ENCODE results near the gene SSC4D. TPM values are rescaled to one million over a fixed set of nuclear protein-coding genes. Genes with fewer than 3 reads are reported as not detected.
A peak's percentile ranks its signal among the peaks of the same experiment; 100 is the strongest.

Gene SSC4D
- total RNA-seq, 4 donors from 2014 or later, result 0.42 to 0.95 TPM; not detected in 2

- H3K4me3 ChIP-seq, result peak overlapping the region; percentile 94
- no peaks in the 10 kb centered on the region for H3K27me3 ChIP-seq
- H3K27ac ChIP-seq, result peak overlapping the region; percentile 98
- H3K9me3 ChIP-seq, result no peaks in the 10 kb centered on the region
- no peaks in the 10 kb centered on the region for H3K36me3 ChIP-seq
- DNase-seq (ENCODE audit: low spot score in 2 of 2), result no peak
- 1% methylated on average over 10 of the region's 10 CpGs for WGBS
- H3K4me1 ChIP-seq, result peaks cover 41% of the 10 kb centered on the region
- no peak for TF ChIP-seq POLR2A (IDR thresholded peaks at IDR 0.05)
- no peak for TF ChIP-seq POLR2AphosphoS5 (IDR thresholded peaks at IDR 0.05)
- no peak for TF ChIP-seq CTCF (IDR thresholded peaks at IDR 0.05)
- TF ChIP-seq EP300 (IDR thresholded peaks at IDR 0.05), result no peak
Observed at GRCh38 chr7:76357475-76358010, 52.0 kb downstream of the SSC4D start.

GRCh38 chr7:76356823-76357222, 52.7 kb downstream of the SSC4D start:
- TF ChIP-seq POLR2A (IDR thresholded peaks at IDR 0.05) (no peak), EP300 (IDR thresholded peaks at IDR 0.05) (no peak), CTCF (IDR thresholded peaks at IDR 0.05) (no peak), POLR2AphosphoS5 (IDR thresholded peaks at IDR 0.05) (no peak)
- DNase-seq (ENCODE audit: low spot score in 2 of 2), result no peak
- H3K36me3 ChIP-seq, result no peaks in the 10 kb centered on the region
- peak overlapping the region; percentile 94 for H3K4me3 ChIP-seq
- H3K27me3 ChIP-seq, result no peaks in the 10 kb centered on the region
- 37% methylated on average over 6 of the region's 6 CpGs for WGBS
- H3K27ac ChIP-seq, result peak overlapping the region; percentile 98
- peaks cover 48% of the 10 kb centered on the region for H3K4me1 ChIP-seq
- H3K9me3 ChIP-seq, result no peaks in the 10 kb centered on the region

GRCh38 chr7:76356115-76356514, 53.4 kb downstream of the SSC4D start:
- 84% methylated on average over 4 of the region's 4 CpGs for WGBS
- peaks cover 52% of the 10 kb centered on the region for H3K4me1 ChIP-seq
- TF ChIP-seq EP300 (IDR thresholded peaks at IDR 0.05), result no peak
- no peak for TF ChIP-seq CTCF (IDR thresholded peaks at IDR 0.05)
- no peak for TF ChIP-seq POLR2A (IDR thresholded peaks at IDR 0.05)
- TF ChIP-seq POLR2AphosphoS5 (IDR thresholded peaks at IDR 0.05), result no peak

GRCh38 chr7:76354981-76355730, 54.3 kb downstream of the SSC4D start:
- WGBS, result 77% methylated on average over 9 of the region's 9 CpGs
- Histone ChIP-seq H3K4me3 (no peak overlapping the region), H3K36me3 (peaks cover 4% of the 10 kb centered on the region), H3K27me3 (no peaks in the 10 kb centered on the region), H3K4me1 (peaks cover 52% of the 10 kb centered on the region), H3K9me3 (no peaks in the 10 kb centered on the region), H3K27ac (no peak overlapping the region)
- no peak for DNase-seq (ENCODE audit: low spot score in 2 of 2)
- TF ChIP-seq POLR2AphosphoS5 (IDR thresholded peaks at IDR 0.05) (no peak), EP300 (IDR thresholded peaks at IDR 0.05) (no peak), CTCF (IDR thresholded peaks at IDR 0.05) (no peak), POLR2A (IDR thresholded peaks at IDR 0.05) (no peak)

More at GRCh38 chr7:76356115-76356514, 53.4 kb downstream of the SSC4D start:
- no peaks in the 10 kb centered on the region for H3K27me3 ChIP-seq
- H3K36me3 ChIP-seq, result no peaks in the 10 kb centered on the region
- no peak overlapping the region for H3K27ac ChIP-seq
- H3K4me3 ChIP-seq, result no peak overlapping the region
- DNase-seq (ENCODE audit: low spot score in 2 of 2), result no peak
- H3K9me3 ChIP-seq, result no peaks in the 10 kb centered on the region

GRCh38 chr7:76354516-76354915, 55.0 kb downstream of the SSC4D start:
- peaks cover 48% of the 10 kb centered on the region for H3K4me1 ChIP-seq
- no peak for DNase-seq (ENCODE audit: low spot score in 2 of 2)
- H3K36me3 ChIP-seq, result peaks cover 11% of the 10 kb centered on the region
- no peaks in the 10 kb centered on the region for H3K27me3 ChIP-seq
- no peak overlapping the region for H3K4me3 ChIP-seq
- no peak for TF ChIP-seq EP300 (IDR thresholded peaks at IDR 0.05)
- TF ChIP-seq POLR2AphosphoS5 (IDR thresholded peaks at IDR 0.05), result no peak
- no peak for TF ChIP-seq CTCF (IDR thresholded peaks at IDR 0.05)
- no peak for TF ChIP-seq POLR2A (IDR thresholded peaks at IDR 0.05)
- H3K9me3 ChIP-seq, result no peaks in the 10 kb centered on the region
- H3K27ac ChIP-seq, result no peak overlapping the region
- WGBS, result 86% methylated on average over 4 of the region's 4 CpGs

Data from suprapubic skin (tissue), 4 donors.